SKM-1 (cell line): Measurements from ENCODE around the gene RFLNA.

Experiments
- DNase-seq: peaks from one replicate; lab custom pipeline; 2025; ENCODE audit not compliant: unreplicated experiment; lab: John Stamatoyannopoulos, UW

The RFLNA gene

GRCh38 chr12:124294780-124295341, at the start of gene RFLNA:
Gene RFLNA (plus strand): TSS chr12:124295093. CDS start chr12:124295430, 337 bp downstream.
- no peak for DNase-seq

- DNase-seq = no peak
These were observed 47.6 kb upstream of the RFLNA start for GRCh38 chr12:124247331-124247730.

- DNase-seq = no peak
These were observed 45.7 kb upstream of the RFLNA start for GRCh38 chr12:124248941-124249825.

- no peak for DNase-seq
These were observed 43.7 kb upstream of the RFLNA start for GRCh38 chr12:124251186-124251585.

- no peak for DNase-seq
These were observed 41.9 kb upstream of the RFLNA start for GRCh38 chr12:124252964-124253363.

GRCh38 chr12:124254126-124254525, 40.8 kb upstream of the RFLNA start:
- no peak for DNase-seq

GRCh38 chr12:124259154-124260066, 35.5 kb upstream of the RFLNA start:
- DNase-seq = peak; percentile 25

GRCh38 chr12:124261885-124262284, 33.0 kb upstream of the RFLNA start:
- DNase-seq = no peak

- DNase-seq = no peak
These were observed 30.7 kb upstream of the RFLNA start for GRCh38 chr12:124264089-124264795.

- DNase-seq = no peak
These were observed 30.0 kb upstream of the RFLNA start for GRCh38 chr12:124264879-124265278.

GRCh38 chr12:124267205-124267778, 27.6 kb upstream of the RFLNA start:
- DNase-seq = no peak

GRCh38 chr12:124270671-124271070, 24.2 kb upstream of the RFLNA start:
- no peak for DNase-seq

GRCh38 chr12:124273630-124274029, 21.3 kb upstream of the RFLNA start:
- DNase-seq = no peak

- no peak for DNase-seq
These were observed 18.6 kb upstream of the RFLNA start for GRCh38 chr12:124276337-124276736.

- no peak for DNase-seq
These were observed 17.3 kb upstream of the RFLNA start for GRCh38 chr12:124277394-124278241.

GRCh38 chr12:124278389-124279101, 16.3 kb upstream of the RFLNA start:
- no peak for DNase-seq

- DNase-seq = no peak
These were observed 15.6 kb upstream of the RFLNA start for GRCh38 chr12:124279315-124279714.

- no peak for DNase-seq
These were observed 15.0 kb upstream of the RFLNA start for GRCh38 chr12:124279846-124280360.

- no peak for DNase-seq
These were observed 13.6 kb upstream of the RFLNA start for GRCh38 chr12:124281309-124281708.
